ENCODE measurements around the gene CFAP410.

GRCh38 chr21:44305691-44306090 is 33.5 kb downstream of the CFAP410 start:
- TF ChIP-seq CTCF (conservative IDR thresholded peaks at IDR 0.05; ENCODE audit: low read depth, low read length) (no peak), CEBPB (IDR thresholded peaks at IDR 0.05; ENCODE audit: low read depth, low read length) (no peak), POLR2A (IDR thresholded peaks at IDR 0.05; ENCODE audit: low read depth, low read length) (no peak), RFX5 (IDR thresholded peaks at IDR 0.05; ENCODE audit: low read depth, low read length) (no peak), MXI1 (IDR thresholded peaks at IDR 0.05; ENCODE audit: borderline replicate concordance, low read depth, low read length) (no peak), SMC3 (IDR thresholded peaks at IDR 0.05; ENCODE audit: low read depth, low read length) (no peak), MAZ (IDR thresholded peaks at IDR 0.05; ENCODE audit: borderline replicate concordance, low read depth, low read length) (no peak), BHLHE40 (IDR thresholded peaks at IDR 0.05; ENCODE audit: low read depth, low read length) (no peak), USF2 (IDR thresholded peaks at IDR 0.05; ENCODE audit: low read depth, low read length) (no peak), ELK1 (IDR thresholded peaks at IDR 0.05; ENCODE audit: borderline replicate concordance, low read depth, low read length) (no peak), RCOR1 (IDR thresholded peaks at IDR 0.05; ENCODE audit: insufficient replicate concordance, low read length) (no peak)
